SK-N-SH treated with all-trans-retinoic acid at 6 μM for 48 hours (cell line): ENCODE measurements around the gene ANP32B.
"Not testable (repeated sequence)": the region's sequence is repeated elsewhere in the genome, so short reads cannot be mapped to it uniquely, and the experiment has no call there.

Source experiments
- ATAC-seq: fragments of 200-7000 bp; cut with Tn5 transposase; 3 replicates; pipeline ENCODE4 v1.9.1; 2020; ENCODE audit warnings: mild to moderate bottlenecking, moderate library complexity
- ARNTL ChIP-seq: fragments of 450-650 bp; formaldehyde crosslinking; IDR thresholded peaks from 2 replicates; pipeline ENCODE4 v1.5.0; 2020; ENCODE audit warnings: low read depth, mild to moderate bottlenecking, moderate library complexity, borderline replicate concordance
- BACH2 ChIP-seq: fragments of 250-450 bp; sonication (Bioruptor Pico); IDR thresholded peaks from 2 replicates; pipeline ENCODE4 v1.9.0; 2021; ENCODE audit warnings: mild to moderate bottlenecking, borderline replicate concordance
- CREB5 ChIP-seq: fragments of 250-450 bp; sonication (Bioruptor Pico); IDR thresholded peaks from 2 replicates; pipeline ENCODE4 v1.5.1; 2020; ENCODE audit warnings: low read depth, mild to moderate bottlenecking, moderate library complexity
- CSDC2 ChIP-seq: fragments of 250-450 bp; sonication (Bioruptor Pico); IDR thresholded peaks from 2 replicates; pipeline ENCODE4 v1.5.0; 2020; ENCODE audit warnings: mild to moderate bottlenecking, moderate library complexity
- ESRRG ChIP-seq: fragments of 250-450 bp; sonication (Bioruptor Pico); IDR thresholded peaks from 2 replicates; pipeline ENCODE4 v1.6.1; 2021; ENCODE audit warnings: mild to moderate bottlenecking
- GLIS3 ChIP-seq: fragments of 250-450 bp; sonication (Bioruptor Pico); IDR thresholded peaks from 2 replicates; pipeline ENCODE4 v1.5.0; 2020; ENCODE audit warnings: mild to moderate bottlenecking, moderate library complexity
- OSR1 ChIP-seq: fragments of 250-450 bp; sonication (Bioruptor Pico); IDR thresholded peaks from 2 replicates; pipeline ENCODE4 v1.8.0; 2022; ENCODE audit warnings: moderate library complexity, mild to moderate bottlenecking, inconsistent platforms
- PPARA ChIP-seq: fragments of 250-450 bp; sonication (Bioruptor Pico); IDR thresholded peaks from 2 replicates; pipeline ENCODE4 v1.5.0; 2020; ENCODE audit warnings: mild to moderate bottlenecking, borderline replicate concordance
- RARB ChIP-seq: fragments of 250-450 bp; sonication (Bioruptor Pico); IDR thresholded peaks from 2 replicates; pipeline ENCODE4 v1.8.0; 2021; ENCODE audit warnings: mild to moderate bottlenecking, moderate library complexity
- SNAI2 ChIP-seq: fragments of 250-450 bp; sonication (Bioruptor Pico); IDR thresholded peaks from 2 replicates; pipeline ENCODE4 v1.5.0; 2020; ENCODE audit warnings: mild to moderate bottlenecking, moderate library complexity
- TCF4 ChIP-seq: fragments of 250-450 bp; sonication (Bioruptor Pico); IDR thresholded peaks from 2 replicates; pipeline ENCODE4 v1.8.0; 2021; ENCODE audit warnings: mild to moderate bottlenecking, moderate library complexity, borderline replicate concordance
- TOX ChIP-seq: fragments of 250-450 bp; sonication (Bioruptor Pico); IDR thresholded peaks from 2 replicates; pipeline ENCODE4 v1.8.0; 2021; ENCODE audit warnings: mild to moderate bottlenecking, moderate library complexity, borderline replicate concordance
- ZC3H10 ChIP-seq: fragments of 250-450 bp; sonication (Bioruptor Pico); IDR thresholded peaks from 2 replicates; pipeline ENCODE4 v1.5.1; 2021; ENCODE audit warnings: mild to moderate bottlenecking, moderate library complexity
- ZFP3 ChIP-seq: fragments of 250-450 bp; sonication (Bioruptor Pico); IDR thresholded peaks from 2 replicates; pipeline ENCODE4 v1.5.0; 2020; ENCODE audit warnings: mild to moderate bottlenecking, moderate library complexity
- ZFP30 ChIP-seq: fragments of 450-650 bp; formaldehyde crosslinking; IDR thresholded peaks from 2 replicates; pipeline ENCODE4 v1.5.0; 2022; ENCODE audit warnings: mild to moderate bottlenecking, moderate library complexity
- ZNF565 ChIP-seq: fragments of 450-650 bp; formaldehyde crosslinking; conservative IDR thresholded peaks from 2 replicates; pipeline ENCODE4 v1.5.0; 2020; ENCODE audit warnings: low read depth, mild to moderate bottlenecking, moderate library complexity
- ZNF70 ChIP-seq: fragments of 450-650 bp; formaldehyde crosslinking; IDR thresholded peaks from 2 replicates; pipeline ENCODE4 v1.5.0; 2020; ENCODE audit warnings: mild to moderate bottlenecking, moderate library complexity
- ZNF8 ChIP-seq: fragments of 450-650 bp; formaldehyde crosslinking; IDR thresholded peaks from 2 replicates; pipeline ENCODE4 v1.5.0; 2020; ENCODE audit warnings: mild to moderate bottlenecking, moderate library complexity
- TF ChIP-seq, protein P1 (sequence below): fragments of 250-450 bp; sonication (Bioruptor Pico); IDR thresholded peaks from 2 replicates; pipeline ENCODE4 v1.8.0; 2020; ENCODE audit warnings: mild to moderate bottlenecking, moderate library complexity, borderline replicate concordance
- TF ChIP-seq, protein P2 (sequence below): fragments of 250-450 bp; sonication (Bioruptor Pico); IDR thresholded peaks from 2 replicates; pipeline ENCODE4 v1.5.0; 2020; ENCODE audit warnings: mild to moderate bottlenecking, moderate library complexity
- TF ChIP-seq, protein P3 (sequence below): fragments of 250-450 bp; sonication (Bioruptor Pico); IDR thresholded peaks from 2 replicates; pipeline ENCODE4 v1.5.1; 2021; ENCODE audit warnings: mild to moderate bottlenecking, moderate library complexity
- TF ChIP-seq, protein P4 (sequence below): fragments of 250-450 bp; sonication (Bioruptor Pico); IDR thresholded peaks from 2 replicates; pipeline ENCODE4 v1.8.0; 2021; ENCODE audit warnings: low read depth, mild to moderate bottlenecking, moderate library complexity, borderline replicate concordance

Gene ANP32B

GRCh38 chr9:97992219-97992618 is 9.1 kb downstream of the ANP32B start:
- no peak for ATAC-seq
- TF ChIP-seq TCF4 = no peak
- no peak for TF ChIP-seq ESRRG (CRISPR knock-in tag)
- TF ChIP-seq ZC3H10 (CRISPR knock-in tag) = no peak
- no peak for TF ChIP-seq ZFP3 (CRISPR knock-in tag)
- no peak for TF ChIP-seq CREB5 (CRISPR knock-in tag)
- no peak for TF ChIP-seq BACH2 (CRISPR knock-in tag)
- TF ChIP-seq ZFP30 = no peak
- no peak for TF ChIP-seq CSDC2 (CRISPR knock-in tag)
- TF ChIP-seq ZNF70 (CRISPR knock-in tag) = no peak
- no peak for TF ChIP-seq ARNTL (CRISPR knock-in tag)
- TF ChIP-seq PPARA (CRISPR knock-in tag) = no peak
- no peak for TF ChIP-seq OSR1 (CRISPR knock-in tag)
- no peak for TF ChIP-seq GLIS3
- TF ChIP-seq, protein P1, sequence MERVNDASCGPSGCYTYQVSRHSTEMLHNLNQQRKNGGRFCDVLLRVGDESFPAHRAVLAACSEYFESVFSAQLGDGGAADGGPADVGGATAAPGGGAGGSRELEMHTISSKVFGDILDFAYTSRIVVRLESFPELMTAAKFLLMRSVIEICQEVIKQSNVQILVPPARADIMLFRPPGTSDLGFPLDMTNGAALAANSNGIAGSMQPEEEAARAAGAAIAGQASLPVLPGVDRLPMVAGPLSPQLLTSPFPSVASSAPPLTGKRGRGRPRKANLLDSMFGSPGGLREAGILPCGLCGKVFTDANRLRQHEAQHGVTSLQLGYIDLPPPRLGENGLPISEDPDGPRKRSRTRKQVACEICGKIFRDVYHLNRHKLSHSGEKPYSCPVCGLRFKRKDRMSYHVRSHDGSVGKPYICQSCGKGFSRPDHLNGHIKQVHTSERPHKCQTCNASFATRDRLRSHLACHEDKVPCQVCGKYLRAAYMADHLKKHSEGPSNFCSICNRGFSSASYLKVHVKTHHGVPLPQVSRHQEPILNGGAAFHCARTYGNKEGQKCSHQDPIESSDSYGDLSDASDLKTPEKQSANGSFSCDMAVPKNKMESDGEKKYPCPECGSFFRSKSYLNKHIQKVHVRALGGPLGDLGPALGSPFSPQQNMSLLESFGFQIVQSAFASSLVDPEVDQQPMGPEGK (CRISPR knock-in tag) = no peak
- no peak for TF ChIP-seq TOX
- no peak for TF ChIP-seq SNAI2 (CRISPR knock-in tag)
- TF ChIP-seq, protein P2, sequence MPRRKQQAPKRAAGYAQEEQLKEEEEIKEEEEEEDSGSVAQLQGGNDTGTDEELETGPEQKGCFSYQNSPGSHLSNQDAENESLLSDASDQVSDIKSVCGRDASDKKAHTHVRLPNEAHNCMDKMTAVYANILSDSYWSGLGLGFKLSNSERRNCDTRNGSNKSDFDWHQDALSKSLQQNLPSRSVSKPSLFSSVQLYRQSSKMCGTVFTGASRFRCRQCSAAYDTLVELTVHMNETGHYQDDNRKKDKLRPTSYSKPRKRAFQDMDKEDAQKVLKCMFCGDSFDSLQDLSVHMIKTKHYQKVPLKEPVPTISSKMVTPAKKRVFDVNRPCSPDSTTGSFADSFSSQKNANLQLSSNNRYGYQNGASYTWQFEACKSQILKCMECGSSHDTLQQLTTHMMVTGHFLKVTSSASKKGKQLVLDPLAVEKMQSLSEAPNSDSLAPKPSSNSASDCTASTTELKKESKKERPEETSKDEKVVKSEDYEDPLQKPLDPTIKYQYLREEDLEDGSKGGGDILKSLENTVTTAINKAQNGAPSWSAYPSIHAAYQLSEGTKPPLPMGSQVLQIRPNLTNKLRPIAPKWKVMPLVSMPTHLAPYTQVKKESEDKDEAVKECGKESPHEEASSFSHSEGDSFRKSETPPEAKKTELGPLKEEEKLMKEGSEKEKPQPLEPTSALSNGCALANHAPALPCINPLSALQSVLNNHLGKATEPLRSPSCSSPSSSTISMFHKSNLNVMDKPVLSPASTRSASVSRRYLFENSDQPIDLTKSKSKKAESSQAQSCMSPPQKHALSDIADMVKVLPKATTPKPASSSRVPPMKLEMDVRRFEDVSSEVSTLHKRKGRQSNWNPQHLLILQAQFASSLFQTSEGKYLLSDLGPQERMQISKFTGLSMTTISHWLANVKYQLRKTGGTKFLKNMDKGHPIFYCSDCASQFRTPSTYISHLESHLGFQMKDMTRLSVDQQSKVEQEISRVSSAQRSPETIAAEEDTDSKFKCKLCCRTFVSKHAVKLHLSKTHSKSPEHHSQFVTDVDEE (CRISPR knock-in tag) = no peak
- TF ChIP-seq, protein P3, sequence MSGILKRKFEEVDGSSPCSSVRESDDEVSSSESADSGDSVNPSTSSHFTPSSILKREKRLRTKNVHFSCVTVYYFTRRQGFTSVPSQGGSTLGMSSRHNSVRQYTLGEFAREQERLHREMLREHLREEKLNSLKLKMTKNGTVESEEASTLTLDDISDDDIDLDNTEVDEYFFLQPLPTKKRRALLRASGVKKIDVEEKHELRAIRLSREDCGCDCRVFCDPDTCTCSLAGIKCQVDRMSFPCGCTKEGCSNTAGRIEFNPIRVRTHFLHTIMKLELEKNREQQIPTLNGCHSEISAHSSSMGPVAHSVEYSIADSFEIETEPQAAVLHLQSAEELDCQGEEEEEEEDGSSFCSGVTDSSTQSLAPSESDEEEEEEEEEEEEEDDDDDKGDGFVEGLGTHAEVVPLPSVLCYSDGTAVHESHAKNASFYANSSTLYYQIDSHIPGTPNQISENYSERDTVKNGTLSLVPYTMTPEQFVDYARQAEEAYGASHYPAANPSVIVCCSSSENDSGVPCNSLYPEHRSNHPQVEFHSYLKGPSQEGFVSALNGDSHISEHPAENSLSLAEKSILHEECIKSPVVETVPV (CRISPR knock-in tag) = no peak
- no peak for TF ChIP-seq RARB (CRISPR knock-in tag)

DNA sequence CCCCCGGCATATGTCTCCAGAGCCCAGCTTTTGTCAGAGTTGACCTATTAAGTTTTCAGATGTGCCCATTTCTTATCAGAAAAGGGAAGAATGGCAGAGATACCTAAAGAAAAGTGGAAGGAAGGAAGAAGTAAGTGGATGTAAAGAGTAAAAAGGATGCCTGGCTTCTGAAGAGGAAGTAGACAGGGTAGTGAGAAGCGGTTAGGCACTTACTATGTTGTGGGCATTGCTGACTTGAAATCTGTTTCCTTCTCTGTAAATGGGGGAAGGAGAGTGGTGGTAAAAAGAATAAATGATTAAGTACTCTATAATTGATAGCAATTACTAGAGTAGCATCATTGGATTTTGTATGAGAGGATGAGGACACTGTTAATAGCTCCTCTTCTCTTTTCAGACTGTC is 9.9 kb downstream of the ANP32B start:
- TF ChIP-seq, protein P4, sequence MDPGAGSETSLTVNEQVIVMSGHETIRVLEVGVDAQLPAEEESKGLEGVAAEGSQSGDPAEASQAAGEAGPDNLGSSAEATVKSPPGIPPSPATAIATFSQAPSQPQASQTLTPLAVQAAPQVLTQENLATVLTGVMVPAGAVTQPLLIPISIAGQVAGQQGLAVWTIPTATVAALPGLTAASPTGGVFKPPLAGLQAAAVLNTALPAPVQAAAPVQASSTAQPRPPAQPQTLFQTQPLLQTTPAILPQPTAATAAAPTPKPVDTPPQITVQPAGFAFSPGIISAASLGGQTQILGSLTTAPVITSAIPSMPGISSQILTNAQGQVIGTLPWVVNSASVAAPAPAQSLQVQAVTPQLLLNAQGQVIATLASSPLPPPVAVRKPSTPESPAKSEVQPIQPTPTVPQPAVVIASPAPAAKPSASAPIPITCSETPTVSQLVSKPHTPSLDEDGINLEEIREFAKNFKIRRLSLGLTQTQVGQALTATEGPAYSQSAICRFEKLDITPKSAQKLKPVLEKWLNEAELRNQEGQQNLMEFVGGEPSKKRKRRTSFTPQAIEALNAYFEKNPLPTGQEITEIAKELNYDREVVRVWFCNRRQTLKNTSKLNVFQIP (CRISPR knock-in tag) = no peak
- TF ChIP-seq ZNF8 (CRISPR knock-in tag) = no peak
- TF ChIP-seq, all 23 proteins: peak for 0
- ATAC-seq = no peak

DNA sequence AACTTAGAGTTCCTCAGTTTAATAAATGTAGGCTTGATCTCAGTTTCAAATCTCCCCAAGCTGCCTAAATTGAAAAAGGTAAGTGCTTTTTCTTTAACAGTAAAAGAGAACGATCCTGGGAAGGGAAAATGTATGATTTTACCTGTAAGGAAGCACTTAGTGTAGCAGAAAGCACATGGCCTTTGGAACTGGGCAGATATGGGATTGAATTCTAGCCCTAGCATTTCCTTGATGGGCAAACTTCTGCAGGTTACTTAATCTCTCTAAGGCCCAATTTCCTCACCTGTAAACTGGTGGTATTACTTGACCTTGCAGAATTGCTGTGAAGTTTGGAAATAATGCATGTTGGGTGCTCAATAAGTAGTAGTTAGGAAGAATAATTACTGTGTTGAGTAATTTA is 11.6 kb downstream of the ANP32B start:
- TF ChIP-seq TOX (no peak), RARB (CRISPR knock-in tag) (no peak), OSR1 (CRISPR knock-in tag) (no peak), SNAI2 (CRISPR knock-in tag) (no peak), ZNF70 (CRISPR knock-in tag) (no peak), ZNF565 (CRISPR knock-in tag) (no peak), ESRRG (CRISPR knock-in tag) (no peak), PPARA (CRISPR knock-in tag) (no peak), ZFP3 (CRISPR knock-in tag) (no peak), ZNF8 (CRISPR knock-in tag) (no peak), TCF4 (no peak), CSDC2 (CRISPR knock-in tag) (no peak)
- TF ChIP-seq, protein P3 (CRISPR knock-in tag) = no peak
- TF ChIP-seq, protein P4 (CRISPR knock-in tag) = no peak
- TF ChIP-seq, protein P1 (CRISPR knock-in tag) = no peak
- no peak for ATAC-seq

DNA sequence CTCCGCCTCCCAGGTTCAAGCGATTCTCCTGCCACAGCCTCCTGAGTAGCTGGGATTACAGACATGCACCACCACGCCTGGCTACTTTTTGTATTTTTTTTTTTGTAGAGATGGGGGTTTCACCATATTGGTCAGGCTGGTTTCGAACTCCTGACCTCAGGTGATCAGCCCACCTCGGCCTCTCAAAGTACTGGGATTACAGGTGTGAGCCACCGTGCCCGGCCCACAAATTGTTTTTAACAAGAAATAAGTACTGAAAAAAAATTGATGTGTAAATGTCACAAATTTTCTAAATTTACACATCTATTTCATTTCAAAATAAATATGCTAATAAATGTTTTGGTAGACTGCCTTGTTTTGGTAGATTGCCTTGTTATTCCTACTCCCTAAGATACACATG is 13.5 kb downstream of the ANP32B start:
- not testable (repeated sequence) for ATAC-seq
